GM23338 (cell line): ENCODE results near the gene EZR.
"Not testable (repeated sequence)": the region's sequence is repeated elsewhere in the genome, so short reads cannot be mapped to it uniquely, and the experiment has no call there.

Experiments used
- CREB1 ChIP-seq: fragments of 250-450 bp; sonication (Bioruptor Pico); IDR thresholded peaks from 2 replicates; pipeline ENCODE4 v1.5.0; 2020; ENCODE audit warnings: low read depth, mild to moderate bottlenecking, moderate library complexity
- CTCF ChIP-seq, 2 experiments: fragments of 200-600 bp in 1 of 2; sonication (generic) in 1 of 2; conservative IDR thresholded peaks; 2 replicates each; pipeline versions ENCODE4 v1.5.1 to v1.6.1; 2016 to 2017; ENCODE audit warnings: antibody characterized with exemption in 2 of 2, low read depth in 2 of 2, mild to moderate bottlenecking in 2 of 2, moderate library complexity in 1 of 2
- ETS1 ChIP-seq: IDR thresholded peaks from 2 replicates; pipeline ENCODE4 v1.6.1; 2016; ENCODE audit warnings: antibody characterized with exemption
- EZH2 ChIP-seq: fragments of 200-600 bp; sonication (generic); IDR thresholded peaks from one replicate; pipeline ENCODE4 v1.8.0; 2017; ENCODE audit warnings: antibody characterized with exemption, mild to moderate bottlenecking, low read depth; ENCODE audit not compliant: unreplicated experiment
- EZH2phosphoT487 ChIP-seq: fragments of 200-600 bp; sonication (generic); IDR thresholded peaks from one replicate; pipeline ENCODE4 v1.8.1; 2018; ENCODE audit warnings: antibody characterized with exemption; ENCODE audit not compliant: unreplicated experiment
- NANOG ChIP-seq: IDR thresholded peaks from 2 replicates; pipeline ENCODE4 v1.6.1; 2016; ENCODE audit warnings: antibody characterized with exemption, borderline replicate concordance
- POLR2AphosphoS5 ChIP-seq: IDR thresholded peaks from 2 replicates; pipeline ENCODE4 v1.6.1; 2016; ENCODE audit warnings: antibody characterized with exemption, low read depth
- REST ChIP-seq: IDR thresholded peaks from one replicate; pipeline ENCODE4 v1.6.1; 2018; ENCODE audit warnings: antibody characterized with exemption; ENCODE audit not compliant: unreplicated experiment
- ZNF114 ChIP-seq: fragments of 250-450 bp; sonication (Bioruptor Pico); IDR thresholded peaks from 2 replicates; pipeline ENCODE4 v1.5.0; 2020; ENCODE audit warnings: mild to moderate bottlenecking, moderate library complexity
- ZNF331 ChIP-seq: fragments of 250-450 bp; sonication (Bioruptor Pico); IDR thresholded peaks from 2 replicates; pipeline ENCODE4 v1.5.0; 2020; ENCODE audit warnings: low read depth, mild to moderate bottlenecking, moderate library complexity
- ZNF462 ChIP-seq: fragments of 250-450 bp; sonication (Bioruptor Pico); IDR thresholded peaks from 2 replicates; pipeline ENCODE4 v1.5.0; 2020; ENCODE audit warnings: mild to moderate bottlenecking, moderate library complexity

- not testable (repeated sequence) for TF ChIP-seq POLR2AphosphoS5; CTCF (conservative IDR thresholded peaks at IDR 0.05; ENCODE audit: low read depth in 2 of 2); EZH2phosphoT487; EZH2; CREB1 (CRISPR knock-in tag); ZNF114 (CRISPR knock-in tag); ZNF331 (CRISPR knock-in tag); ZNF462 (CRISPR knock-in tag); NANOG; ETS1; REST
Measured at GRCh38 chr6:158838790-158839189, 19.6 kb upstream of the EZR start.
